NCI-H187 (cell line): ENCODE data around the gene DACH1.

Experiments
- DNase-seq, 2 experiments: peaks; one replicate each; lab custom pipeline; 2025; lab: John Stamatoyannopoulos, UW

The DACH1 gene

DNA sequence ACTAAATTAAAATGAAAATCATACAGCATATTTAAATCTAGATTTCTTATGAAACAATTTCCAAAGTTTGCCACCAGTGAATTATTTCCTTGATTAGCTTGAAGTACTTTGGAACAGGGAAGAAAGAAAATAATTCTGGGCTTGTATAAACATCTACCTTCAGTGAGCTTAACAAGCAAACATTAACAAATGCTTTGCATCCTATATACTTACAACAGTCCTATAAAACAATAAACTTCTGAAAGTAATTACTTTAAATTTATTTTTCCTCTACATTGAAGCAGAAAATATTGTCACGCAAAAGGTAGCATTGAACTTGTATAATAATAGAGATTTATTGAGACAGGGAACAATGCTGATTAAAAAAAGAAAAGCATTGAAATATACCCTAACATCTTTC is 164.8 kb downstream of the DACH1 start:
- DNase-seq = no peak

DNA sequence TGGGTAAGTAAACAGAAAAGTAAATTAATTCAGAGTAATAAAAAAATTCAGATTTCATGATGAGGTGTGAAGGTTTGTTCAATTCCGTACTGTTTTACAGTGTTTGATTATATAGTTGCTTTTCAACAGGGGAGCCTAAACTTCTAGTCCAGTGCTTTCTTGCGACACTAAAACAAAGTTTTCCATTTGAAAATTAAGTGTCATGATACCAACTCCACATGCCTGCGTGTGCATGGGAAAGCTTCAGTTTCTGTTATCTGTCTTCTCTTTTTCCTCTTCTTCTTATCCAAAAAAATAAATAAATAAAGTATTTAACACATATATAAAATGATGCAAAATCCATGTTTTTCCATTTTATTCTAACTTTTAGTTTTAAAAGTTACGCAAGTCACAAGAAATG is 165.3 kb downstream of the DACH1 start:
- no peak for DNase-seq

DNA sequence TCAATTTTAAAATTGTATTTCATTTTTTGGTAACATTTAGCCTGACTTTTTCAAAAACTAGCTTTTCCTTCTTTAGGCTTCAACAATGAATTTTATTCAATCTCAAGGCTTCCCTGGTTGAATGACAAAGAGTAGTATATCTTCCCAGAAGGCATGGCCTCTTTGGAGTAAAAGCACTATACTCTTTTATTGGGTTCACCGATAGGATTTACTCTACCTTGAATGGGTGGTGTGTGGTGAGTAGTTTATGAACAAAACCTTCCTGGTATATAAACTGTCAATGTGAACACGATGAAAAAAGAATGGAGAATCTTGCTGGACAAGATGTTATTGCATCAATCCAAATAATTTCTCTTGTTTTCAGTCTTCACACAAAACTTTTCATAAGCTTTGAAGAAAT is 167.7 kb downstream of the DACH1 start:
- no peak for DNase-seq

DNA sequence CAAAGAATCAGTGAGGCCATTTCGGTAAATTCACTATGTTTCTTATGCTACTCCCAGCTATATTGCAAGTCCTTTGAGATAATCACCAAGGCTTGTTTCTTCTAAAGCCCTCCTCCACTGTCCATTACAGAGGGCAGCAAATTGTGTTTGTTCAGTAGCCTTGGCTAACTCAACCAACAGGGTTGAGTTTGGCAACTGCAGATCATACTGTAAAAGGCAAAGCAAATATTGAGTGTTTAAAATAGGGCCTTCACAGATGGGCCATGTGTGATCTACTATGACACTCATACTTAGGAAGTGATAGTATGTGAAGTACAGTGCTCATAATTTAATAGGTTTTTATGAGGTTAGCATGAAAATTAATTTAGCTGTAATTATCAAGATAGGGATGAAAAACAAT is 171.3 kb downstream of the DACH1 start:
- no peak for DNase-seq

DNA sequence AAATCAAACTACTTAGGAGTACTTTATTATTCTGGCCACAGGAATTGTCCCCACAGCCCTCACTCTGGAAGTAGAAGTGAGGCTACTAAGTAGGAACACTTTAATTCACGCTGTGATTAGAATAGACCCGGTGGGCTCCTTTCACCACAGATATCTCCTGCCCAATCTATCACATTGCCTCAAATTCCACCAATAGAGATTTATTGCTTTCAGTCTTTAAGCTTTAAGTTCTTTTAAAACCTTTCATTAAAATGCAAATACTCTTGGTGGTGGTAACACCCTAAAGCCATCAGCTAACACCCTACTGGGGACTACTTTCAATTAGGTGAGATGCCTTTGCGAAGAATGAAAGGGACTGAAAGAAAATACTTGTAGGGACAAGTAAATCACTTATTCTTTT is 181.9 kb downstream of the DACH1 start:
- no peak for DNase-seq

DNA sequence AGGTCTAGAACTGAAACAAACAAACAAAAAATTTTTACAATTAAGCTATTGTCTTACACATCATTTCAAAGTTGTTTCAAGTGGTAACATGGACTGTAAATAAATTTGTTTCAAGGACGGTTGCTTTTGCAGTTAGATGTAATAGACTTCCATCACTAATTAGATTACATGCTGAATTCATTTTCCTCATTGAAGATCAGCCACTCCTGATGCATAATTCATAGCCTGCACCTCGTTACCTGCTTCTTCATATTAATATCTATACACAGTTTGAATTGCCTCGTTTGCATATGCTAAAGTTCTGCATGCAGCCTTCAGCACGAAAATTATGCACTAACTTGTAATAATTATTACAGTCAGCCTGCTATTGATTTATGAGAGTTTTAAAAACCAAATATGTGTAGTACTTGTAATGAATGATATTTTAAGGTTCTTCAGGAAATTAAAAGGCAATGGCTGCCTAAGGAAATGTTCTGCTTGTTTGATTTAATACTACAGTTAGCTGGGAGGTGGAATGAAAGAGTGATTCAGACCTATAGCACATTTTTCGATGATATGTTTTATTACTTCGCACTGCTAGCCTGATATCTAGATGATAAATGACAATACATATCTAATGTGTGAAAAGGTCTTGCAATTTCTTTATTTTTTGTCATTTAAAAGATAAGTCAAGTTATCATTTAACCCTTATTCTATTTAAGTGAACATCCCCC is 184.9 kb downstream of the DACH1 start:
- DNase-seq = no peak

DNA sequence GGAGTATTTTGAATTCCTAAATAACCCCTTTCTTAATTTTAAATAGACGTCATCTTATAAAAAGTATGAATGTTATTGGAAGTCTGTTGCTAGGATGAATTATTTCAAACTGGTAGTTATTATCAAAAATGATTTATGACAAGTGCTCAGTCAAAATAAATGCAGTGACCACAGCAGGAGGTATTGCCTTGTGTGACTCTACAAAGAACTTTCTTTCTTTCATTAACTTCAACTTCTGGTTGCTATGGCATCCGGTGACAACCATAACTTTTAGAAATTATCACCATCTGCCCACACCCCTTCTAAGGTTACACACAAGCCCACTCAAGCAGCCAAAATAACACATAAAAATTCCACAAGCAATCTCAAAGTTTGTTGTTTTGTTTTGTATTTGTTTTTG is 189.9 kb downstream of the DACH1 start:
- no peak for DNase-seq

DNA sequence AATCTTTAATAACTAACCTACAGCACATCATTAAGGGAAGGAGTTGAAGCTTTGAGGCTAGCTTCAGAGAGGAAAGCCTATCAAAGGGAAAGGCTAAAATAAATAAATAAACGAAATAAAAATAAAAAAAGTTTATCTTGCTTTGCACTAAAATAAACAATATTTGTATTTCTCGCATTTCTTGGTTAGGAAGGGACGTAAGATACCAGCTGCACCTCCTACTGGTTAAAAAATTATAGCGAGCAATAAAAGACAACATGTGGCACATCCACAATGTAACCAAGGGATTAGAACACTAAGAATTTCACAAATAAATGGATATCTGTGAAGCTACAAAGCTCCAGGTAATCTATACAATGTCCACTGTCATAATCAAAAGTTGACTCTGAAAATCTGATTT is 194.5 kb downstream of the DACH1 start:
- no peak for DNase-seq

- no peak for DNase-seq
Measured at GRCh38 chr13:71663431-71663830, 203.6 kb downstream of the DACH1 start.

DNA sequence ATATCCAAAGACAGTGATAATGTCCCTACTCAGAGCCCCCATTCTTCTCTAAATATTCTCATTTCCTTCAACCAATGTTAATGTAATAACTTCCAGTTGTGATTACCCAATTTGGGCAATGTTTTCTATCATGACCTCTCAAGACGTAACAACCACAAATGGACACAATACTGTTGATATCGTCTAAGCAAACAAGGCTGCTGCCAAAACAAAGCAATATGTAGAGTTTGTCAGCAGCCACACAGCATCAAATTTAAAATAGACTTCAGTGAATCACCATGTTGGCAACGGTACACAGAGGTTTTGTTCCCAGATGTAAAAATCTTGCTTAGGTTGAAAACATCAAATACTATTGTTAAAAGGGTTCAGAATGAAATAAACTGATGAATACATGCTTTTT is 205.1 kb downstream of the DACH1 start:
- DNase-seq = no peak

- no peak for DNase-seq
Measured at GRCh38 chr13:71659404-71659803, 207.6 kb downstream of the DACH1 start.

- no peak for DNase-seq
Measured at GRCh38 chr13:71645467-71645866, 221.5 kb downstream of the DACH1 start.

- no peak for DNase-seq
Measured at GRCh38 chr13:71644579-71644978, 222.4 kb downstream of the DACH1 start.

- no peak for DNase-seq
Measured at GRCh38 chr13:71643448-71643860, 223.6 kb downstream of the DACH1 start.

DNA sequence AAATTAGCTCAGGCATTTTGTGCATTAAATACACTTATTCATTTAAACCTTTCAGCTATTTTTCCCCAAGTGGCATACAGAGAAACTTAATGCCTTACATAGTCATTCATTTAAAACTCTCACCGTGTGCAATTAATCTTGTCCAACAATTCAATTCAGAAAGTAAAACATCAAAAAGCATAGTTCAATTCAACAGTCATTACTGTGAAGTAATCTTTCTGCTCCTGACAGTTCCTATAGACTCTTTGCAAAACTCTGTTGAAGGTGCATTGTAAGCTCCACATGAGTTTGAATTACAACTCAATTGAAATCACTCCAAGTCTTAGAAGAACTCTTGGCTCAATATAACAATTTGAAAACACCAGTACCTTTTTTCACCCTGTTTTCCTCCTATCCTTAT is 228.3 kb downstream of the DACH1 start:
- DNase-seq = no peak

- no peak for DNase-seq
Measured at GRCh38 chr13:71634602-71635443, 232.2 kb downstream of the DACH1 start.

DNA sequence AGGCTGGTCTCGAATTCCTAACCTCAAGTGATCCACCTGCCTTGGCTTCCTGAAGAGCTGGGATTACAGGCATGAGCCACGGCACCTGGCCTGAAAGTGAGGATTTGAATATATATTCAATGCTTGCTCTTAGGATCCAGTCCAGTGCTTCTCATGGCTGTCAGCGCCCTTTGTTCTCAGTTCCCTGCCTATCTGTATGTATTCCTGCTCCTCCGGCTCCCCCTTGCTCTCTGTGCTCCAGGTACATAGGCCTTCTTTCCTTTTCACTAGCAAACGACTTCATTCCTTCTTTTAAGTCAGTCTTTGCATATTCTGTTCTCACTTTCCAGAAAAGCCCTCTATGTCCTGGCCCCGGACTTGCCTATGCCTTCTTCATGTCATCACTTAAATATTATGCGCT is 232.8 kb downstream of the DACH1 start:
- DNase-seq = no peak

- DNase-seq = no peak
Measured at GRCh38 chr13:71632721-71633120, 234.3 kb downstream of the DACH1 start.

- DNase-seq = no peak
Measured at GRCh38 chr13:71632206-71632605, 234.8 kb downstream of the DACH1 start.

DNA sequence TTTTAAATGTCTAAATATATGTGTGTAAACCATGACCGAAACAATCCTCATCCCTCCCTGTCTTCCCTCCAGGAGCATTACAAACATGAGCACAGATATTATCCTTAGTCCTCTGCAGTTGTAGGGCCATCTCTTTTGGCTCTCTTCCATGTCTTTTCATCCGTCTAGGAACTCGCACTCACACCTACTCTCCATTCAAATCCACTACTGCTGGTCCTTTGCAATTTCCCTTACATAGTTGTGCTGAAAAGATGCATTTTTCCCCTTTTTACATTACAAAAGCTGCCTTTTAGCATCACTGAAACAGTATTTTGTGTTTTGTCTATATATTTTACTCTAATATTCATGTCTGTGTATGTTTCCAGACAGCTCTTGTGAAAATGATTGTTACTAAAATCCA is 237.8 kb downstream of the DACH1 start:
- no peak for DNase-seq

- no peak for DNase-seq
Measured at GRCh38 chr13:71626421-71627117, 240.4 kb downstream of the DACH1 start.

DNA sequence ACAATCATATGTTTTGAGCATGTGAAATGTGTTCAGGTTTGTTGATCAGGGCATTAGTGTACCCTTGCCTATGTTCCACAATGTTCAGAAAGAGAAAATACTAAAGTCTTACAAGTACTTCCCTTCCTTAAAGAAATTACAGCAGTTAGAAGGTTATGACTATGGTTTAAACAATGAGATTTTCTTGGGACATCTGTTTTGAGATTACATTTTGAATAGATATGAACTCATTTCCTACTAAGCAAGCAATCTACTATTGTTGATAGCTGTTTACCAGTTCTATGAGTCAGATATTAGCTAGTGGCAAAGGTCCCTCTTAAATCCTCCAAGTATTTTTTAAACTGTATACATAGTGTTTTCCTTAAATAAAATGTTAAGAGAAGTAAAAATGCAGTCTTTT is 241.3 kb downstream of the DACH1 start:
- no peak for DNase-seq
